Skin of body (tissue), 2 donors: ENCODE measurements around the gene MST1. TPM values are rescaled to one million over a fixed set of nuclear protein-coding genes. Genes with fewer than 3 reads are reported as not detected.

Experiments
- DNase-seq: peaks from one replicate; lab custom pipeline; 2025; lab: John Stamatoyannopoulos, UW
- total RNA-seq: library from RNA; depleted of rRNA; stranded (reverse); fragments of >200 nt; gene quantifications from one replicate; pipeline ENCODE4 v1.2.3, GENCODE V29; 2014

The MST1 gene
- total RNA-seq, 1 donor from 2014 or later, result 8.6 TPM

DNA sequence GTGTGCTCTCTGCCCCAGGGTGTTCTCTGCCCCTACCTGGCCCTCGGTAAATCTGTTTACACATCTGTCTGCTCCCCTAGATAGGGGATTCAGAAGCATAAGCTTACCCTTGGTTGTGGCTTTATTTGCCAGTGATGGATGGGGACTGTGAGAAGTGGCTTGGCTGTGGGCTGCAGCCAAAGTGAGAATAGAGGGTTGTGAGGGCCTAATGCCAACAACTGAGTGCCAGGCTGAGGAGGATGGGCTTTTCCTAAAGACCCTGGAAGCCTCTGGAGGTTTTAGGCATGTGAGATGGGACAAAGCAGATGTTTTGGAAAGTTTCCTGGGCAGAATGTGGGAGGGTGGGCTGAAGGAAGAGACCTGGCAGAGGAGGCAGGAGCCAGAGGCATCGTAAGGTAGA is 30.6 kb downstream of the MST1 start:
- no peak for DNase-seq

DNA sequence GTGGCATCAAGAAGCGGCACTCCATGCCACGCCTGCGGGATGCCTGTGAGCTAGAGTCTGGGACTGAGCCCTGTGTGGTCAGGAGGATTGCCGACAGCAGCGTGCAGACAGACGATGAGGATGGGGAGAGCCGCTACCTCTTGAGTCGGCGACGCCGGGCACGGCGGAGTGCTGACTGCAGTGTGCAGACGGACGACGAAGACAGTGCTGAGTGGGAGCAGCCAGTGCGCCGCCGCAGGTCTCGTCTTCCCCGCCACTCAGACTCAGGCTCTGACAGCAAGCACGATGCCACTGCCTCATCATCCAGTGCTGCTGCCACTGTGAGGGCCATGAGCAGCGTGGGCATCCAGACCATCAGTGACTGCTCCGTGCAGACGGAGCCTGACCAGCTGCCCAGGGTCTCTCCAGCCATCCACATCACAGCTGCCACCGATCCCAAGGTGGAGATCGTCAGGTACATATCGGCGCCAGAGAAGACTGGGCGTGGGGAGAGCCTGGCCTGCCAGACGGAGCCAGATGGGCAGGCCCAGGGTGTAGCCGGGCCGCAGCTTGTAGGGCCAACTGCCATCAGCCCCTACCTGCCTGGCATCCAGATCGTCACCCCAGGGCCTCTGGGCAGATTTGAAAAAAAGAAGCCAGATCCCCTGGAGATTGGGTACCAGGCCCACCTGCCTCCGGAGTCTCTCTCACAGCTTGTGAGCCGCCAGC is 31.9 kb downstream of the MST1 start:
- DNase-seq, result no peak

DNA sequence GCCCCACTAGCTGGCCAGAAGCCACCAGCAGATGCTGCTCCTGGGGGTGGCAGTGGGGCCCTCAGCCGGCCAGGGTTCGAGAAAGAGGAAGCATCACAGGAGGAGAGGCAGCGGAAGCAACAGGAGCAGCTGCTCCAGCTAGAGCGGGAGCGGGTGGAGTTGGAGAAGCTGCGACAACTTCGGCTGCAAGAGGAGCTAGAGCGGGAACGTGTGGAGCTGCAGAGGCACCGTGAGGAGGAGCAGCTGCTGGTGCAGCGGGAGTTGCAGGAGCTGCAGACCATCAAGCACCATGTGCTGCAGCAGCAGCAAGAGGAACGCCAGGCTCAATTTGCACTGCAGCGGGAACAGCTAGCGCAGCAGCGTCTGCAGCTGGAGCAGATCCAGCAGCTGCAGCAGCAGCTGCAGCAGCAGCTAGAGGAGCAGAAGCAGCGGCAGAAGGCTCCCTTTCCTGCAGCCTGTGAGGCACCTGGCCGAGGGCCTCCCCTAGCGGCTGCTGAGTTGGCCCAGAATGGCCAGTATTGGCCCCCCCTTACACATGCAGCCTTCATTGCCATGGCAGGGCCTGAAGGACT is 32.6 kb downstream of the MST1 start:
- DNase-seq, result no peak

DNA sequence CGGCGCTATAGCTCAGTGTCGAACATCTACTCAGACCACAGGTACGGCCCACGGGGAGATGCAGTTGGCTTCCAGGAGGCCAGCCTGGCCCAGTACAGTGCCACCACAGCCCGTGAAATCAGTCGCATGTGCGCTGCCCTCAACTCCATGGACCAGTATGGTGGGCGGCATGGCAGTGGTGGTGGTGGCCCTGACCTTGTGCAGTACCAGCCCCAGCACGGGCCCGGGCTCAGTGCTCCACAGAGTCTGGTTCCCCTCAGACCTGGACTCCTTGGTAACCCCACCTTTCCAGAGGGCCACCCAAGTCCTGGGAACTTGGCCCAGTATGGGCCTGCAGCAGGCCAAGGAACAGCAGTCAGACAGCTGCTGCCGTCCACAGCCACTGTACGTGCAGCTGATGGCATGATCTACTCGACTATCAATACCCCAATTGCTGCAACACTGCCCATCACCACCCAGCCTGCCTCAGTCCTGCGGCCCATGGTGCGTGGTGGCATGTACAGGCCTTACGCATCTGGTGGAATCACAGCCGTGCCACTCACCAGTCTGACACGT is 33.5 kb downstream of the MST1 start:
- no peak for DNase-seq

DNA sequence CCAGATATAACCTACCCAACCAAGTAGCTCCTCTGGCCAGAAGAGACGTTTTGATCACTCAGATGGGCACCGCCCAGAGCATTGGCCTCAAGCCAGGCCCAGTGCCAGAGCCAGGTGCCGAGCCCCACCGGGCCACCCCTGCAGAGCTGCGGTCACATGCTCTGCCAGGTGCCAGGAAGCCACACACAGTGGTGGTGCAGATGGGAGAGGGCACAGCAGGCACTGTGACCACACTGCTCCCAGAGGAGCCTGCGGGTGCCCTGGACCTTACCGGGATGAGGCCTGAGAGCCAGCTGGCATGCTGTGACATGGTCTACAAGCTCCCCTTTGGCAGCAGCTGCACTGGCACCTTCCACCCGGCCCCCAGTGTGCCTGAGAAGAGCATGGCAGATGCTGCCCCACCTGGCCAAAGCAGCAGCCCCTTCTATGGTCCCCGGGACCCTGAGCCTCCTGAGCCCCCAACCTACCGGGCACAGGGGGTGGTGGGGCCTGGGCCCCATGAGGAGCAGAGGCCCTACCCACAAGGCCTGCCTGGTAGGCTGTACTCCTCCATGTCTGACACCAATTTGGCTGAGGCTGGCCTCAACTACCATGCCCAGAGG is 34.2 kb downstream of the MST1 start:
- DNase-seq, result no peak

DNA sequence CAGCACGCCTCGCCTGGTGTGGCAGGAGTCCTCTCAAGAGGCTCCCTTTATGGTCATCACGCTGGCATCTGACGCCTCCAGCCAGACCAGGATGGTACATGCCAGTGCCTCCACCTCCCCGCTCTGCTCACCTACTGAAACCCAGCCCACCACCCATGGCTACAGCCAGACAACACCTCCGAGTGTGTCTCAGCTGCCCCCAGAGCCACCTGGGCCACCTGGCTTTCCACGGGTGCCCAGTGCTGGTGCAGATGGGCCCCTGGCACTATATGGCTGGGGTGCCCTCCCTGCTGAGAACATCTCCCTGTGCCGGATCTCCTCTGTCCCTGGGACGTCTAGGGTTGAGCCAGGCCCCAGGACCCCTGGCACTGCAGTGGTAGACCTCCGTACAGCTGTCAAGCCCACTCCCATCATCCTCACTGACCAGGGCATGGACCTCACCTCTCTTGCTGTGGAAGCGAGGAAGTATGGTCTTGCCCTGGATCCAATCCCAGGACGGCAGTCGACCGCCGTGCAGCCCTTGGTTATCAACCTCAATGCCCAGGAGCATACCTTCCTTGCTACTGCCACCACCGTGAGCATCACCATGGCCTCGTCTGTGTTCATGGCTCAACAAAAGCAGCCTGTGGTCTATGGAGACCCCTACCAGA is 35.0 kb downstream of the MST1 start:
- DNase-seq, result no peak

DNA sequence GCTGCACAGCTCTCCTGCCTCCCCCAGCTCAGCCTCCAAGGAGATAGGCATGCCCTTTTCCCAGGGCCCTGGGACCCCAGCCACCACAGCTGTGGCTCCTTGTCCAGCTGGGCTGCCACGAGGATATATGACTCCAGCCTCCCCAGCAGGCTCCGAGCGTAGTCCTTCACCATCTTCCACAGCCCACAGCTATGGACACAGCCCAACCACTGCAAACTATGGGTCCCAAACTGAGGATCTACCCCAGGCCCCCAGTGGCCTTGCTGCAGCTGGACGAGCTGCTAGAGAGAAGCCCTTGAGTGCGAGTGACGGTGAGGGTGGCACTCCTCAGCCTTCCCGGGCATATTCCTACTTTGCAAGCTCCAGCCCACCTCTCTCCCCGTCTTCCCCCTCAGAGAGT is 35.7 kb downstream of the MST1 start:
- no peak for DNase-seq

DNA sequence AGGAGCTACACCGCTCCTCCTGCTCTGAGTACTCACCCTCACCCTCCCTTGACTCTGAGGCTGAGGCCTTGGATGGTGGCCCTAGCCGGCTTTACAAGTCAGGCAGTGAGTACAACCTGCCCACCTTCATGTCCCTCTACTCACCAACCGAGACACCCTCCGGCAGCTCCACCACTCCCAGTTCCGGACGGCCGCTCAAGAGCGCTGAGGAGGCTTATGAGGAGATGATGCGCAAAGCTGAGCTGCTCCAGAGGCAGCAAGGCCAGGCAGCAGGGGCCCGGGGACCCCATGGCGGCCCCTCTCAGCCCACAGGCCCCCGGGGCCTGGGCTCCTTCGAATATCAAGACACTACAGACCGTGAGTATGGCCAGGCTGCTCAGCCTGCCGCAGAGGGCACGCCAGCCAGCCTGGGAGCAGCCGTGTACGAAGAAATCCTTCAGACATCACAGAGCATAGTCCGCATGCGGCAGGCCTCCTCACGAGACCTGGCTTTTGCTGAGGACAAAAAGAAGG is 36.3 kb downstream of the MST1 start:
- no peak for DNase-seq

DNA sequence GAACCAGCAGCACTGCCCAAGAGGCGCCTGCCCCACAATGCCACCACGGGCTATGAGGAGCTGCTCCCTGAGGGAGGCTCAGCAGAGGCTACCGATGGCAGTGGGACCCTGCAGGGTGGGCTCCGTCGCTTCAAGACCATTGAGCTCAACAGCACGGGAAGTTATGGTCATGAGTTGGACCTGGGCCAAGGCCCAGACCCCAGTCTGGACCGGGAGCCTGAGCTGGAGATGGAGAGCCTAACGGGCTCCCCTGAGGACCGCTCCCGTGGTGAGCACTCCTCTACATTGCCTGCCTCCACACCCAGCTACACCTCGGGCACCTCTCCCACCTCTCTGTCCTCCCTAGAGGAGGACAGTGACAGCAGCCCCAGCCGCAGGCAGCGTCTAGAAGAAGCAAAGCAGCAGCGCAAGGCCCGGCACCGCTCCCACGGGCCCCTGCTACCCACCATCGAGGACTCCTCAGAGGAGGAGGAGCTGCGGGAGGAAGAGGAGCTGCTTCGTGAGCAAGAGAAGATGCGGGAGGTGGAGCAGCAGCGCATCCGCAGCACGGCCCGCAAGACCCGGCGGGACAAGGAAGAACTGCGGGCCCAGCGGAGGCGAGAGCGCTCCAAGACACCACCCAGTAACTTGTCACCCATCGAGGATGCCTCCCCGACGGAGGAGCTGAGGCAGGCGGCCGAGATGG is 36.9 kb downstream of the MST1 start:
- DNase-seq, result no peak

DNA sequence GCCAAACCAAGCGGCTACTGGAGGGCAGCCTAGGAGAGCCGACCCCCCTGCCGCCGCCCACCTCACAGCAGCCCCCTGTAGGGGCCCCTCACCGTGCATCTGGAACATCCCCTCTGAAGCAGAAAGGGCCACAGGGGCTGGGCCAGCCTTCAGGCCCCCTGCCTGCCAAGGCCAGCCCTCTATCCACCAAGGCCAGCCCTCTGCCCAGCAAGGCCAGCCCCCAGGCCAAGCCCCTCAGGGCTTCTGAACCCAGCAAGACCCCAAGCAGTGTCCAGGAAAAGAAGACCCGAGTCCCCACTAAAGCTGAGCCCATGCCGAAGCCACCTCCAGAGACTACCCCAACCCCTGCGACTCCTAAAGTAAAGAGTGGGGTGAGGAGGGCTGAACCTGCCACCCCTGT is 38.6 kb downstream of the MST1 start:
- no peak for DNase-seq

DNA sequence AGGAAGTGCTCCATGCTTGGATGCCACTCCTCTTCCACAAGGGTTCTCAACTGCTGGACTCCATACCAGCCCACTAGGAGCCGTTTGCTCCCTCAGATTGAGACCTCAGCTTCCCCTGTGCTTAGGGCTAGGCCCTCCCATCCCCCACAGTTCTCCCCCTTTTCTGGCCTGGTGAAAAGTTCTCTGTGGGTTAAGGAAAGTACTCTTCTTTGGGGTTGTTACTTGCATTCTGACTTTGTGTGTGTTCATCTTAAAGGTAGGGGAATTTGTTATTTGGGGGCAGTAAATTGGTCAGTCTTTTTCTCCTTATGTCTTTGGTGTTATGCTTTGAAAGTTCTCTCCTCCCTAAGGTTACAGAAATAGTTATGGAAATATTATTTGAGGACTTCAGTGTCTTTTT is 39.1 kb downstream of the MST1 start:
- no peak for DNase-seq

DNA sequence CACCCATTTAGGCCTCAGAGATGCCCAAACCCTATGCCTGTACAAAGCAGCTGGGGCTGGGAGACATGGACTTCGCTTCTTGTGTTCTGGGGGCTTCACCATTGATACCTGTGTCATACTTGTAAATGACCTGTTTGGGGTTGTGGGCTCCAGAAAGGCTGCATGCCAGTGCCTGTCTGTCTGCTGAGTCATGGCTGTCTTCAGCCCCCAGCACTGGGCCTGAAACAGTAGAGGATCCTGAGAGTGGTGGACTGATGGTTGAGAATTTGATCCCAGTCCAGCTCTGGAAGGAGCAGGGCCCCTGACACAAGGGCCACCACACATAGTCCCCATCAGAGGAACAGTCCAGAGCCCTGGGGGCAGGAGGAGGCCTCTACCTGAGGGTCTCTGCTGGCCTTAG is 39.7 kb downstream of the MST1 start:
- DNase-seq, result no peak

DNA sequence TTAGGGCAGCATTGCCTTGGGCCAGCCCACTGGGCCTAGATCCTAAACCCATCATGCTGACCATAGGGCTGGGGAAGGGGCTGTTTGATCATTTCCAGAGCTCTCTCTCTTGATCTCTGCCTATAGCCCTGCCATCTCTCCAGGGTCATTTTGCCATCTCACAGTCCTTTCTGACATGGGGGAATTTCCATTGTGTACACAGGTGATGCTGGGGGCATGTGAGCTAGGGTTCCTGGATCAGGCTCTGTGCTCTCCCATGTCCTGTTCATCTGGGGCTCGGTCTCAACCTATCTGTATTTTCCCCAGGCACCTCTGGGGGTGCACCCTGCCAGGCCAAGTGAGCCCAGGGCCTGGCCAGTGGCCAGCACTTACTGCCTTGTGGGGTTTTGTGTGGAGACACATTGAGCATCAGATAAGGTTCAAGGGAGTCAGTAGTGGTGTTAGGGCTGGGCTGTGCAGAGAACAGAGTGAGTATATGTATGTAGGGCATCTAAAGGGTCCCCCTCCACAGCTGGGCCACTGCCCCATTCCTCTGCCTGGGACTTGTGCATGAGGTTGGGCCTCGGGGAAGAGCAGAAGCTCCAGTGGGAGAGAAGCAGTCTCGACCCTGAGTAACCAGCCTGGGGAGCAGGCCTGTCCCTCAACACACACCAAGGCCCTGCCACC is 40.8 kb downstream of the MST1 start:
- DNase-seq, result no peak

DNA sequence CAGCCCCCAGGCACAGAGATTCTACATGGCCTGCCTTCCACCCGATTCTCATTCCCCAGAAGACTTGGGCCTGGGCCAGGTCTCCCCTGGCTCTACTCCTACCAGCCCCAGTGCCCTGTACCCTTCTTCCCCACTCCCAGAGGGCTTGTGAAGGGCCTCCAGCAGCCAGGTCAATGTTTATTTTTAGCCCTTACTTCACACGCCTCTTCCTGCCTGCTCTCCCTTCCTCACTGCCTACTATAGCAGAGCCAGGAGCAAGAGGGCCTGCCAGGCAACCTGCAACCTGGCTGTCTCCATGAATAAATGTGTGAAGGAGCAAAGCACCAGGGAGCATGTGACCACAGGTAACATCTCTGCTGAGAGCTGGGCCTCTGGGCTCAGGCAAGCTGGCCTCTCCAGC is 41.5 kb downstream of the MST1 start:
- no peak for DNase-seq

DNA sequence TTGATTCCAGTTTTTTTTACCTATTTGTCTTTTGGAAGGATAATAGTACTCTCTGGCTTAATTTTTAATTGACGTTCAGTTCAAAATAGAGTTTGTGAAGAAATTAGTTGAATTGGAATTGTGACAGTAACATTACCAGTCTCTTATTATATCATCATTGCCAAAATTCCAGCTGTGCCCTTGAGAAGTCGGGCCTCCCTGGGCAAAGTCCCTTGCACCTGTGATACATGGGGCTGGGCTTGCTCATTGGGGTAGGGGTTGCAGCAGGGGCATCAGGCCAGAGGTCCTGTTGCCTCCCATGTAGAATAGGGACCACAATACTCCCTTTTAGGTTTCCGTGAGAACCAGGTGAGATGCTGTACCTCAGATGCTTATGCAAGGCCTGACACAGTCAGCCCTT is 43.0 kb downstream of the MST1 start:
- DNase-seq, result no peak

DNA sequence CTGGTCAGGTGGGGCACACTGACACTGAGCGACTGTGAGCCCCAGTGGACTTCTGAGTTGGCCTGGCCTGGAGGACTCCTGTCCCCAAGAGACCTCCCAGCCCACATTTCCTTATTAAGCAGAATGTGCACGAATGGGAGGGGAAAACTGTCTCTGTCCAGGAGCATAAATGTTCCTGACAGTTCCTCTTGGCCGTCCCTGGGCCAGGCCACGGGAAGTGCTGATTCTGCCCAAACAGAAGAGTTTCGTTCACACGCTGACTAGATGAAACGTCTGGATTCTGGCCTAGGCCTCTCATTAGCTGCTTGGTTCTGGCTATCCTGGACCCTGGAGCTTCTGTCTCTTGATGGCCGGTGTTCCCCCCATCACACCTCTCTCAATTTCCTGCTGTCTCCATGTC is 44.6 kb downstream of the MST1 start:
- DNase-seq, result no peak

DNA sequence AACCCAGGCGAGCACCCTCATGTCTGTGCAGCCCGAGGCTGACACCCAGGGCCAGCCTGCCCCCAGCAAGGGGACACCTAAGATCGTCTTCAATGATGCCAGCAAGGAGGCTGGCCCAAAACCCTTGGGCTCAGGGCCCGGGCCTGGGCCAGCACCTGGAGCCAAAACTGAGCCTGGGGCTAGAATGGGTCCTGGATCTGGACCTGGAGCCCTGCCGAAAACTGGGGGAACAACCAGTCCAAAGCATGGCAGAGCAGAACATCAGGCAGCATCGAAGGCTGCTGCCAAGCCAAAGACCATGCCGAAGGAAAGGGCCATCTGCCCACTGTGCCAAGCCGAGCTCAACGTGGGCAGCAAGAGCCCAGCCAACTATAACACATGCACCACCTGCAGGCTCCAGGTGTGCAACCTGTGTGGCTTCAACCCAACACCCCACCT is 46.5 kb downstream of the MST1 start:
- no peak for DNase-seq

DNA sequence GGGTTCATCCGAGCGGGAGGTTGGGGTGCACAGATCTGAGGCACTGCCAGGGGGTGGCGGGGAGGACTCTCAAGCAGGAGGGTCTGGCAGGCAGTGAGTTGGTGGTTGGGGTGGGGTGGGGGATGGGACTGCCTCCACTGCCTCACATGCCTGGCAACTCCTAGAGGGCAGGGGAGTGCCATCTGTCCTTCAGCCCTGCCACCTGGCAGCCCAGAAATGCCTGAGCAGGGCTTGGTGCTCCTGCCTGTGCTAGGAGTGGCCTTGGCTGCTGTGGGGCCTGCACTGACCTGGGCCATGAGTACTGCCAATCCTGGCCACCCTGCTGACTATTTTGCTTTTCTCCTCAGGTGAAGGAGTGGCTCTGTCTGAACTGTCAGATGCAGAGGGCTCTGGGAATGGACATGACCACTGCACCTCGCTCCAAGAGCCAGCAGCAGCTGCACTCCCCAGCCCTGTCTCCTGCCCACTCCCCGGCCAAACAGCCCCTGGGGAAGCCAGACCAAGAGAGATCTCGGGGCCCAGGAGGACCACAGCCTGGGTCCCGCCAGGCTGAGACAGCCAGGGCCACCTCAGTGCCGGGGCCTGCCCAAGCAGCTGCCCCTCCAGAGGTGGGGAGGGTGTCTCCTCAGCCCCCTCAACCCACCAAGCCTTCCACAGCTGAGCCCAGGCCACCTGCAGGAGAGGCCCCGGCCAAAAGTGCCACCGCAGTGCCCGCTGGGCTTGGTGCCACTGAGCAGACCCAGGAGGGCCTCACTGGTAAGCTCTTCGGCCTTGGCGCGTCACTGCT is 47.2 kb downstream of the MST1 start:
- DNase-seq, result no peak

DNA sequence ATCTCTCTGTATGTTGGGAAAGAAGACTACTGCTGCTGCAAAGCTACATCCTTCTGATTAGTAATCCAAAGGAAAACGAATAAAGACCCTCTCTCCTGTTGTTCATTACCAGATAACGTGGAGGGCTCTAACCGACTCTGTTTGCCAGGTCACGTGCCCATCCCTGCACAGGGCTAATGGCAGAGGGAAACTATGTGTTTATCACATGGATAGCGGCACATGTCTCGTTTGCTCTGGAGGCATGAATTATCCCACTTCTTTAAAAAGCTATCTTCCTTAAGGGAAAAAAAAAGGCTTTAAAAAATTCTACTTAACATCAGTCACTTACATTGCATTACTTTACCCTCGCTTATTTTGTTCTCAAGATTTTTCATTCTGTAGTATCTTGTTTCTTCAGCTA is 48.0 kb downstream of the MST1 start:
- DNase-seq, result no peak

DNA sequence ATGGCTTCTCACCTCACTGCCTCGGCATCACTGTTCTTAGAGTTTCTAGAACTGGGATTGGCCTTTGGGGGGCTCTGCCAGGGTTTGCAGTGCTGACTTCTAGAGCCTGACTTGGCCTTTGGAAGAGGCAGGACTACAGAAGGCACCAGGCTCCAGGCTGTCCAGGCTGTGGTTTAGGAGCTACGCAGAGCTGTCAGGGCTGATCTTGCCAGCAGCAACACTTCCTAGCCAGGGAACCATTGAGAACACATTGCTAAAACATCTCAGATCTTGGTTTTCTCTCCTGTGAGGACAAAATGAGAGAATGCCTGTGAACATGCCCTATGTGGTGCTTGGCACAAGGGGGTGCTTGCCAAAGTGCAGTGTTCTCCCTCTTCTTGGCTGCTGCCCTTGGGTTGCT is 49.7 kb downstream of the MST1 start:
- no peak for DNase-seq
